Measurements from ENCODE around the gene UBXN2A.
"Not testable (repeated sequence)": the region's sequence is repeated elsewhere in the genome, so short reads cannot be mapped to it uniquely, and the experiment has no call there.

The UBXN2A gene

DNA sequence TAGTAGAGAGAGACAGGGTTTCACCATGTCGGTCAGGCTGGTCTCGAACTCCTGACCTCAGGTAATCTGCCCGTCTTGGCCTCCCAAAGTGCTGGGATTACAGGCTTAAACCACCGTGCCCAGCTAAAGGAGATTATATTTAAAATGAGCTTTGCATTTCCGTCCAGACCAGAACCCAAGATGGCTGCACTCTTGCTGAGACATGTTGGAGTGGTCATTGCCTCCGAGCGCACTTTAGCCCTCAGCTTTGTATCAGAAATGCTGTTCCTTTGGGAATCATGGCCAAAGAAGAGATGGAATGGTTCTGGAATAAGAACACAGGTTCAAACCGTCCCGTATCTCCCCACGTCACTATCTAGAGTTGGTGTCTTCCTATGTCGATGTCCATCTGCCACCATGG, 3.4 kb downstream of the UBXN2A start:
- no peak for DNase-seq

DNA sequence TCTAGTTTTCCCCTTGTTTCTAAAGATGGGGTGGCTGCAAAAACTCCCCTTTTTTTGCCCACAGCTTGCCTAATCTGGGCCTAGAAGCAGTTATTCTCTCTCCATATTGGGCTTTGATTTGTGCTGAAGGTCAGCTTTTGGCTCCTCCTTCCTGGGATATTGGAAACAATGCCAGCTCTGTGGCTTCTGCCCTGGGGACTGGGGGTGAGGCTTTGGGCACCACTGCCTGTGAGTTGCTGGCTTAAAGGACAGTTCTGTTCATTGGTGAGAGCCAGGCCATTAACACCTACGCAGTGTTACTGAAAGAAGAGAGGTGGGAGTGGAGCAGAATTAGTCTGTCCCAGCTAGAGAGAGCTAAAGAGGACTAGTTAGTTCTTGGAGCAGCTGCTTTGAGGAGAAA, 4.3 kb downstream of the UBXN2A start:
- DNase-seq = no peak

DNA sequence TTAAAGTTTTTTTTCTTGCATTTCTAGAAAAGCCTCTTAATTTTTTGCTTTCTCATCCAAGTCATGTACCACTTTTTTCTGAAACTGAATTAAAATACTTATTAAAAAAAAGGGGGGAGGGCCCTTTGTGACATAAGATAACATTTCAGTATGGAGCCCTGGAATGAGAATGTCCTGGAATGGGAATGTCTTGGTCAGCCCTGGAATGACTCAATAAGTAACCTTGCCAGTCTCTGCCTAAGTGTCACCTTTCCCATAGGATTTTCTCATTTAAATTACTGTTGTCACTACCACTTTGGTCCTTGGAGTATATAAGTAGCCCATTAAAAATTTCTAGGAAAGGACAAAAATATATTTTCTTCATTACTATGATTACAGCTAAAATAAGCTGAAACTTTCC, 4.7 kb downstream of the UBXN2A start:
- no peak for DNase-seq

GRCh38 chr2:23947350-23947749, 7.1 kb downstream of the UBXN2A start:
- DNase-seq = no peak

DNA sequence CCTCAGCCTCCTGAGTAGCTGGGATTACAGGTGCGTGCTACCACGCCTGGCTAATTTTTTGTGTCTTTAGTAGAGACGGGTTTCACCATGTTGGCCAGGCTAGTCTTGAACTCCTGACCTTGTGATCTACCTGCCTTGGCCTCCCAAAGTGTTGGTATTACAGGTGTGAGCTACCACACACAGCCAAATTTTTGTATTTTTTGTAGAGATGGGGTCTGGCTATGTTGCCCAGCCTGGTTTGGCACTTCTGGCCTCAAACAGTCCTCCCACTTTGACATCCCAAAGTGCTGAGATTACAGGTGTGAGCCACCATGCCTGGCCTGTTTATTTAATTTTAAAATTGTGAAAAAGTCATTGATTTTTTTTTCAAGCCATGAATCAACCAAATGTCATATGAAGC, 12.3 kb downstream of the UBXN2A start:
- not testable (repeated sequence) for DNase-seq

GRCh38 chr2:23953625-23954024, 13.4 kb downstream of the UBXN2A start:
- DNase-seq = no peak

- no peak for DNase-seq
These were observed 14.2 kb downstream of the UBXN2A start for GRCh38 chr2:23954325-23955014.

- no peak for DNase-seq
These were observed 27.6 kb downstream of the UBXN2A start for GRCh38 chr2:23967846-23968245.

DNA sequence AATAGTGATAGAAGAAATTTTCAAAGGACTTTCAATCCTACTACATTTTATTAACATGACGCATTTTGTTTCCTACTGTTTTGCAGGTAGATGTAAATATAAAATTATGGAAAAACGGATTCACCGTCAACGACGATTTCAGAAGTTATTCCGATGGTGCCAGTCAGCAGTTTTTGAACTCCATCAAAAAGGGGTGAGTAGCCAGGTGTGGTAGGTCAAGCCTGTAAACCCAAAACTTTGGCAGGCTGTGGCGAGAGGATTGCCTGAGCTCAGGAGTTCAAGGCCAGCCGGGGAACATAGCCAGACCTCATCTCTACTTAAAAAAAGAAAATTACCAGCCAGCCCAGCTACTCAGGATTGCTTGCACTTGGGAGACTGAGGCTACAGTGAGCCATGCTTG, 36.6 kb downstream of the UBXN2A start:
- DNase-seq = no peak

DNA sequence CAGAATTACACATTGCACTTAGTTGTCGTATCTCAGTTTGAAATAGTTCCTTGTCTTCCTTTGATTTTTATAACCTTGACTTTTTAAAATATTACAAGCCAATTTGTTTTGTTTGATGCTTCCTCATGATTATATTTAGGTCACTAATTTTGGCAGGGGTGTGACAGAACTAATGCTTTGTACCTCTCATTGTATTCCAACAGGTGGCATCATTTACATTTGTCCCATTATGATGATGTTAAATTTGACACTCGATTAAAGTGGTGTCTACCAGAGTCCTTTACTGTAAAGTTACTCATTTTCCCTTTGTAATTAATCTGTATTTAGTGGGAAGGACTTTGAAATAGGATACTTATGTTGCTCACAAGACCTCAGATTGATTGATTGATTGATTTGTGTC, 48.1 kb downstream of the UBXN2A start:
- DNase-seq = no peak

- no peak for DNase-seq
These were observed 52.7 kb downstream of the UBXN2A start for GRCh38 chr2:23992931-23993330.

DNA sequence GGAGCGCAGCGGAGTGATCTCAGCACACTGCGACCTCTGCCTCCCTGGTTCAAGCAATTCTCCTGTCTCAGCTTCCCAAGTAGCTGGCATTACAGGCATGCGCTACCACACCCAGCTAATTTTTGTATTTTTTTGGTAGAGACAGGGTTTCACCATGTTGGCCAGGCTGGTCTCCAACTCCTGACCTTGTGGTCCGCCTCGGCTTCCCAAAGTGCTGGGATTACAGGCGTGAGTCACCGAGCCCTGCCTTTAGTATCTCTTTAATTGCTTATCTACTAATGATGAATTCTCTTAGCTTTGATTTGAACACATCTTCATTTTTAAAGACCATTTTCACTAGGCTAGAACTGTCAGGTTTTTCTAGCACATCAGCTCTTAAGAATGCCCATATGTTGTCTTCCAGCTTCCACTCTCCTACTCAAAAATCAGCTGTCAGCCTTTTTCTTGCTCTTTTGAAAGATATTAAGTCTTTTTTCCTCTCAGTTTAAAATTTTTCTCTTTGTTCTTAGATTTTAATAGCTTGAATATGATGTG, 53.5 kb downstream of the UBXN2A start:
- DNase-seq = no peak

GRCh38 chr2:23994567-23994966, 54.3 kb downstream of the UBXN2A start:
- no peak for DNase-seq

- no peak for DNase-seq
These were observed 67.4 kb downstream of the UBXN2A start for GRCh38 chr2:24007693-24008092.

GRCh38 chr2:24008672-24009366, 68.6 kb downstream of the UBXN2A start:
- no peak for DNase-seq

DNA sequence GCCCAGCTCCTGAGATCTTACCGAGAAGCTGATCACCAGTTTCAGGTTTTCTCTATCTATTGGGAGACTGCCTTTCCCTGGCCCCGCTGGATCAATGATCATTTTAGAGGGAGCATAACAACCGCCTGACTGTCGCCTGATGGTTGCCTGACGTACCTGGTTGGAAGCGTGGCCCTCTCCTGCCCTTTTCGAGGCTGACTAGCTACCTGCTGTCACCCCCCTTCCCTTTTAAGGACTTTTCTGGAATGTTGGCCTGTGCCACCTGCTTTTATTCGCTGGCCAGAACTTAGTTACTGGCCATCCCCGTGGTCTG, 69.1 kb downstream of the UBXN2A start:
- DNase-seq = no peak

DNA sequence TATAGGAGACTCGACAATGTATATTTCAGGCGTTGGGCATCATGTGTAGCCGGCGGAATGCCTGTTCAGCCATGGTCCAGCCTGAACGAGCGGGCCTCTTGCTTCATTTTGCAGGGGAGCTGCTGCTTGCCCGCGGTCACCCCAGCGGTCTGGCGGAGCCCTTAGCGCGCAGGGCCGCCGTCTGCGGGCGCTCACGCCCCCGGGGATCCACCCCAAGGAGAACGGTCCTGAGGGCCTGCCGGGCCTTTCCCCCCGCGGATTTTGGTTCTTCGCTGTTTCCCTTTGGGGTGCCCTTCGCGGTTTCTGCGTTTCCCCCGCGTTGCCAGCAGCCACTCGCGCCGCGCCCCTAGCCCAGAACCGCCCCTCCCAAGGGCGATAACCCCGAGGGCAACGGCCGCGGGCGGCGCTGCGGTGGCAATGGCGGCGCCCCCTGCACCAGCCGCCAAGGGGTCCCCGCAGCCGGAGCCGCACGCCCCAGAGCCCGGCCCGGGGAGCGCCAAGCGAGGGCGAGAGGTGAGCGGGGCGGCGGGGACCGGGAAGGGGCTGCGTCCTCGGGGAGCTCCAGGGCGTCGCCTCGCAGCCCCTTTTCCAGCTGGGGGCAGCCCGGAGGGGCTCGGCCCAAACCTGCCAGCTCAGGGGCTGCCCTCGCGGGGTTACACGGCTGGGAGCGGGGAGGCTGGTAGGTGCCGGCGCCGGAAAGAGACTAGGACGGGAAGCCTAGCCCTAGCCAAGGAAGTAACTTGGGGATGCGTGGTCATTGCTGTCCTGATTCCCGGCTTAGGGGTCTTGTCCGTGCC, 69.6 kb downstream of the UBXN2A start, which contains the start of gene MFSD2B:
TSS of gene MFSD2B (plus strand) at position 406 of the 797 bp plus-strand sequence. CDS start at position 418, 12 bp downstream.
- DNase-seq = no peak

GRCh38 chr2:24010477-24011249, 70.4 kb downstream of the UBXN2A start:
- no peak for DNase-seq

- no peak for DNase-seq
These were observed 71.2 kb downstream of the UBXN2A start for GRCh38 chr2:24011250-24012104.

DNA sequence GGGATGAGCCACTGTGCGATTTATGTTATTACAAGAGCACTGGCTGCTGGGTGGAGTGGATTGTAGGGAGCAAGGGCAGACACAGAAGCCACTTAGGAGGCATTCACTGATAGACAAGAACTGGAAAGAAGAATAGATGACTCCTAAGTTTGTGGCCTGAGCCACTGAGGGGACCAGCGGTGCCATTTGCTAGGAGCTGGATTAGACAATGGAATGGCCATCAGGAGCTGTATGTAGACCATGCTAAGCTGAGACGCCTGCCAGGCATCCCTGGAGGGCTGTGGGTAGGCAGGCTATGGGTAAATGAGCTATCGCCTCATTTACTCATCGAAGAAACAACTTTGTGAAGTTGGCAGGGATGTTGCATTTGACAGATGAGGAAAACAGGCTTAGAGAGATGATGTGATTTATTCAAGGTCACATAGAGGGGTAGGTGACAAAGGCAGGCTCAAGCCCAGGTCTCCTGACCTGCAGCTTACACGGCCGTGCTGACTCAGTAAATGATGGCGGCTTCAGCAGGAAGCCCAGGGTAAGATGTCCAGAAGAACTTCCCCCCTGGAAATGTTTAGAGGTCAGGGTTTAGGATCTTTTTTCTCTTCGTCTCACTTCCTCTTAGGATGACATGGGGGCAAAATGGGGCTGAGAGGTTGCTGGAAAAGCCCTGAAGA, 72.4 kb downstream of the UBXN2A start:
- no peak for DNase-seq

- not testable (repeated sequence) for DNase-seq
These were observed 74.6 kb downstream of the UBXN2A start for GRCh38 chr2:24014902-24015301.
